22Rv1 (cell line): ENCODE results near the gene NT5DC4.

Experiments
- ZFX ChIP-seq: fragments of 450-650 bp; IDR thresholded peaks from 2 replicates; pipeline ENCODE4 v1.6.1; 2017; ENCODE audit warnings: antibody characterized with exemption, borderline replicate concordance
- TF ChIP-seq, protein P1 (sequence below): fragments of 450-650 bp; IDR thresholded peaks from 2 replicates; pipeline ENCODE4 v1.5.1; 2017; ENCODE audit warnings: mild to moderate bottlenecking

DNA sequence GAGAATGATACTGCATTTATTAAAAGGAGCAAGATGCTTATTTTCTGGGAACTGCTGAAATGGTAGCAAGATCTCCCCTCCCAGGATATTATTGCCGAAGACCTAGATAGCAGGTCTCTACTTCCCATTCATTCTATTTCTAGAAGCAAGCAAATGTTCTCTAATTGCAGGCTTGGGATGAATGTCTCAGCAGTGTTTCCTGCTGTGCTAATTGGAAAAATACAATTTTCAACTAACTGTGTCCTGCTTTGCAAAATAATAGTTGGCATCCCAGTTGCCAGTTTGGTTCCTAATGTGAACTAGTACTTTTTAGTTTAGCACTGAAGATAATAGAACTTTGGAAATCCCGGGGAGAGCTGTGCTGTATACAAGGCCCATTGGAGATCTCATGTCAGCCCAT, 49.0 kb upstream of the NT5DC4 start:
- TF ChIP-seq, protein P1, sequence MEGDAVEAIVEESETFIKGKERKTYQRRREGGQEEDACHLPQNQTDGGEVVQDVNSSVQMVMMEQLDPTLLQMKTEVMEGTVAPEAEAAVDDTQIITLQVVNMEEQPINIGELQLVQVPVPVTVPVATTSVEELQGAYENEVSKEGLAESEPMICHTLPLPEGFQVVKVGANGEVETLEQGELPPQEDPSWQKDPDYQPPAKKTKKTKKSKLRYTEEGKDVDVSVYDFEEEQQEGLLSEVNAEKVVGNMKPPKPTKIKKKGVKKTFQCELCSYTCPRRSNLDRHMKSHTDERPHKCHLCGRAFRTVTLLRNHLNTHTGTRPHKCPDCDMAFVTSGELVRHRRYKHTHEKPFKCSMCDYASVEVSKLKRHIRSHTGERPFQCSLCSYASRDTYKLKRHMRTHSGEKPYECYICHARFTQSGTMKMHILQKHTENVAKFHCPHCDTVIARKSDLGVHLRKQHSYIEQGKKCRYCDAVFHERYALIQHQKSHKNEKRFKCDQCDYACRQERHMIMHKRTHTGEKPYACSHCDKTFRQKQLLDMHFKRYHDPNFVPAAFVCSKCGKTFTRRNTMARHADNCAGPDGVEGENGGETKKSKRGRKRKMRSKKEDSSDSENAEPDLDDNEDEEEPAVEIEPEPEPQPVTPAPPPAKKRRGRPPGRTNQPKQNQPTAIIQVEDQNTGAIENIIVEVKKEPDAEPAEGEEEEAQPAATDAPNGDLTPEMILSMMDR, result no peak
- no peak for TF ChIP-seq ZFX
